Ovary (tissue), 9 donors: ENCODE data around the gene BRIX1. TPM values are rescaled to one million over a fixed set of nuclear protein-coding genes. Genes with fewer than 3 reads are reported as not detected.

ENCODE experiments used
- DNase-seq, 5 donors: peaks; one replicate each; pipeline ENCODE4 v3.0.0-alpha.2; 2019 to 2020
- H3K27ac ChIP-seq, 2 donors: fragments of 200-600 bp; one replicate each; pipeline versions ENCODE4 v1.5.1 to v1.8.0; 2019 to 2022
- H3K27me3 ChIP-seq: fragments of 200-600 bp; one replicate; pipeline ENCODE4 v1.8.0; 2022
- H3K36me3 ChIP-seq: fragments of 200-600 bp; sonication (generic); one replicate; pipeline ENCODE4 v1.5.1; 2019
- H3K4me1 ChIP-seq: one replicate; pipeline ENCODE4 v1.8.1; 2013; ENCODE audit warnings: mild to moderate bottlenecking, moderate library complexity; ENCODE audit not compliant: insufficient read depth
- H3K4me3 ChIP-seq: fragments of 200-600 bp; sonication (generic); one replicate; pipeline ENCODE4 v1.5.1; 2017
- H3K9me3 ChIP-seq, 2 donors: fragments of 200-600 bp in 1 of 2; sonication (generic) in 1 of 2; one replicate each; pipeline versions ENCODE4 v1.5.1 to v1.8.1; 2013 to 2019; ENCODE audit warnings: mild to moderate bottlenecking in 1 of 2, moderate library complexity in 1 of 2
- EP300 ChIP-seq: sonication (generic); formaldehyde crosslinking; IDR thresholded peaks from one replicate; pipeline ENCODE4 v1.6.1; 2017; ENCODE audit warnings: antibody characterized with exemption
- POLR2A ChIP-seq: fragments of 450-650 bp; IDR thresholded peaks from one replicate; pipeline ENCODE4 v1.6.1; 2017; ENCODE audit warnings: antibody characterized with exemption, mild to moderate bottlenecking, moderate library complexity
- WGBS, 3 donors: extraction: QIAGEN DNeasy Blood & Tissue Kit in 1 of 3; methylation state at CpG; one replicate each; pipeline versions ENCODE4 v1.1.5 to v1.1.7; 2013 to 2017; 5-methylcytosine and 5-hydroxymethylcytosine counted together
- intact Hi-C, 4 donors: fragments of 100-400 bp; cut with DNase I; formaldehyde crosslinking; loops; one replicate each; pipeline versions ENCODE4 v1.11.0 to v1.15.1; 2022 to 2023
- polyA plus RNA-seq, 2 donors: library from polyadenylated mRNA; stranded (reverse); fragments of 200-250 nt in 1 of 2; fragments of 350-450 nt in 1 of 2; fragmentation: Illumina TruSeq in 1 of 2; extraction: RNeasy Lipid Tissue Mini Kit (QIAGEN cat#74804) in 1 of 2; gene quantifications; one replicate each; pipeline ENCODE4 v1.2.3, GENCODE V29; 2013 to 2014
- total RNA-seq, 7 donors: library from RNA; depleted of rRNA in 2 of 7; stranded (reverse); fragments of >200 nt in 2 of 7; fragmentation: NEBNext Ultra II Directional in 3 of 7; extraction: Animal tissue kit (Norgen Biotek cat#: 25700) in 3 of 7; gene quantifications; one replicate each; pipeline versions ENCODE4 v1.1.0 to v1.2.4, GENCODE V29; 2016 to 2023
- TF ChIP-seq, protein P1 (sequence below), 3 donors: fragments of 450-650 bp in 2 of 3; fragments of 200-600 bp in 1 of 3; IDR thresholded peaks; one replicate each; pipeline versions ENCODE4 v1.5.1 to v1.8.0; 2016 to 2022; ENCODE audit warnings: antibody characterized with exemption in 3 of 3, mild to moderate bottlenecking in 1 of 3
- donor health status: DM: no; HTN: no; CAD: no; lungs with moderate emphysema.
- donor health status: DM: no; HTN: no; CAD: no.
- donor health status: Bipolar disorder and iron deficiency.
- donor health status: DM: yes; HTN: yes; CAD: no.
- donor health status: DM: no; HTN: no; CAD: no.
- donor health status: DM: yes; HTN: yes; CAD: no.

BRIX1 gene
- total and polyA plus RNA-seq, 9 donors: 15.5 to 33.9 (median 23.9) TPM

DNA sequence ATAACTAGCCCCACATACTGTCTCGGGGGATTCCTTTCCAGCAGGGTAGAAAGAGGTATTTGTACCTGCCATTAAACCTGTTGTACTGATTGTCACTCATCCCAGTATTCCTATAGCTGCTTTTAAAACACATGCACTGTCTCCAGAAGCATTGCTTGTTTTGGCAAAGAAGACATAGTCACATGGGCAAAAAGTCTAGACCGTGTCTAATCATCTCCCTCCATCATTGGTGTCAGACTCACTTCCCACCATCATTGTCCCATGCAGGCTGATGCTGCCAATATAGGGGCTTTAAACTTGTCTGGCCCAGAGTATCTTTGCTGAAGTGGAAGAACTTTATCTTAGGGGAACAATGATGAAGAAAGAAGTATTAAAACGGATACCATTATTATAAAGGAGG, 26.4 kb downstream of the BRIX1 start:
- Histone ChIP-seq H3K9me3 (no peaks in the 10 kb centered on the region), H3K4me3 (no peak overlapping the region), H3K36me3 (no peaks in the 10 kb centered on the region), H3K27me3 (no peaks in the 10 kb centered on the region), H3K27ac (no peak overlapping the region), H3K4me1 (peaks cover 2% of the 10 kb centered on the region)
- 82 to 93% (median 88%) methylated on average over 3 of the region's 3 CpGs for WGBS, 3 donors
- DNase-seq: no peak
- intact Hi-C loops: no loop called here
- TF ChIP-seq EP300: no peak
- TF ChIP-seq POLR2A: no peak
- TF ChIP-seq, protein P1, sequence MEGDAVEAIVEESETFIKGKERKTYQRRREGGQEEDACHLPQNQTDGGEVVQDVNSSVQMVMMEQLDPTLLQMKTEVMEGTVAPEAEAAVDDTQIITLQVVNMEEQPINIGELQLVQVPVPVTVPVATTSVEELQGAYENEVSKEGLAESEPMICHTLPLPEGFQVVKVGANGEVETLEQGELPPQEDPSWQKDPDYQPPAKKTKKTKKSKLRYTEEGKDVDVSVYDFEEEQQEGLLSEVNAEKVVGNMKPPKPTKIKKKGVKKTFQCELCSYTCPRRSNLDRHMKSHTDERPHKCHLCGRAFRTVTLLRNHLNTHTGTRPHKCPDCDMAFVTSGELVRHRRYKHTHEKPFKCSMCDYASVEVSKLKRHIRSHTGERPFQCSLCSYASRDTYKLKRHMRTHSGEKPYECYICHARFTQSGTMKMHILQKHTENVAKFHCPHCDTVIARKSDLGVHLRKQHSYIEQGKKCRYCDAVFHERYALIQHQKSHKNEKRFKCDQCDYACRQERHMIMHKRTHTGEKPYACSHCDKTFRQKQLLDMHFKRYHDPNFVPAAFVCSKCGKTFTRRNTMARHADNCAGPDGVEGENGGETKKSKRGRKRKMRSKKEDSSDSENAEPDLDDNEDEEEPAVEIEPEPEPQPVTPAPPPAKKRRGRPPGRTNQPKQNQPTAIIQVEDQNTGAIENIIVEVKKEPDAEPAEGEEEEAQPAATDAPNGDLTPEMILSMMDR (IDR thresholded peaks at IDR 0.05): no peak

DNA sequence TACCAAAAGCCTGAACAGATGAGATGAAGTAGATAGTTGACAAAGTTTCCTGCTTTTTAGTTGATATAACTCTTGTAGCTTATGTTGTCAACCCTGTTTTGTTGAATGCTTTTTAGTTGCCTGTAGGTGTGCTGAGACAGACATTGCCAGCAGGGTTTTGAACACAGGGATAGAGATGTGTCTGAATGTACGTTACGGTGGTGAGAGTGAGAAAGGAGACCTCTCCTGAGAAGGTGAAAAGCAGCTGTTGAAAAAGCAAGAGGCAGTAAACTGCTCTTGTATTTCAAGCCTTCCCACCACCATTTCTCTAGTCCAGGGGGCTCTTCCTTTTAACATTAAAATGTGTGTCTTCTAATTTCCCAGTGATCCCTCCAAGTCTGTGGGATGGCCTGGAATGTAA, 28.5 kb downstream of the BRIX1 start:
- H3K4me1 ChIP-seq: peaks cover 2% of the 10 kb centered on the region
- 69 to 91% (median 79%) methylated on average over 2 of the region's 2 CpGs for WGBS, 3 donors
- DNase-seq: no peak
- H3K36me3 ChIP-seq: no peaks in the 10 kb centered on the region
- TF ChIP-seq, protein P1 (IDR thresholded peaks at IDR 0.05): no peak
- TF ChIP-seq EP300: no peak
- no peak for TF ChIP-seq POLR2A
- intact Hi-C loops: no loop called here
- no peaks in the 10 kb centered on the region for H3K27me3 ChIP-seq
- no peak overlapping the region for H3K27ac ChIP-seq
- H3K9me3 ChIP-seq: no peaks in the 10 kb centered on the region
- H3K4me3 ChIP-seq: no peak overlapping the region

DNA sequence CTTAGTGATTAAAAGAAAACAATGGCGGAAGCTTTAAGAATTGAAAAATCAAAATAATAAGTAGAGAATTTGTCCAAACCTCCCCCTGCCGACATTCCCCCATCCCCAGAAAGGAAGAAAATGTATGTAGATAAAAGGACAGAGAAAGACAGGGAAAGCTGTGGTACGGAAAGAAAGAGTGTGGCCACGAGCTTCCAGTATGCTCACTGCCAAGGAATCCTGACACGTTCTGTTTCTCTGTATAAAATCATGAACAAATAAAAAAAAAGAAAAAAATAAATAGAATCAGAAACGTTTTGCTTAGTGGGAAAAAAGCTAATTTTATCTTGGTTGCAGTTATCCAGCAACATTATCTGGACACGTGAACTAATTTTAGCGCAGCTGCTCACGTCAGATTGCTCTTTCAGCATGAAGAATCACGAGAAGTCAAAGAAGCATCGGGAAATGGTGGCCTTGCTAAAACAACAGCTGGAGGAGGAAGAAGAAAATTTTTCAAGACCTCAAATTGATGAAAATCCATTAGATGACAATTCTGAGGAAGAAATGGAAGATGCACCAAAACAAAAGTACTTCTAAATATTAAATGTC, 29.0 kb downstream of the BRIX1 start:
- TF ChIP-seq EP300: no peak
- no peak for TF ChIP-seq POLR2A
- TF ChIP-seq, protein P1 (IDR thresholded peaks at IDR 0.05): no peak

DNA sequence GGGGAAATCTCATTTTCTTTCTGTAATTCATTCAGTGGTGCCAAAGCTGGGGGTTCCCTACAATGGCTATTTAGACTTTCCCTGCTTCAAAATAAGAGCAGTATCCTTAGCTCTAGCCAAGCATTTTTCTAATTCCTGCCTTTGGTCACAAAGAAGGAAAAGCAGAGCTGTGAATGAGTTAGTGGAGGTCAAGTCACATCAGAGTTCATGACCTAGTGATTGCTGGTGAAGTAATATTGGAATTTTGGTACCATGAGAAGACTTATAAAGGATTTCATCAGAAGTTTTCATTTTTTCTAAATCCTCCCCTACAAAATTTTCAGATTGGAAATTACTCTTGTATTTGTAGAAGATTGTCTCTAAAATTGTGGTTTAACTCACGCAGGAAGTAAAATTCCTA, 41.8 kb downstream of the BRIX1 start:
- Histone ChIP-seq H3K9me3 (no peaks in the 10 kb centered on the region), H3K4me1 (no peaks in the 10 kb centered on the region), H3K36me3 (no peaks in the 10 kb centered on the region), H3K27ac (no peak overlapping the region), H3K27me3 (no peaks in the 10 kb centered on the region), H3K4me3 (no peak overlapping the region)
- intact Hi-C loops: no loop called here
- DNase-seq: no peak
- 96% methylated on average over 1 of the region's 1 CpG for WGBS, 3 donors
- TF ChIP-seq, protein P1 (IDR thresholded peaks at IDR 0.05): no peak
- TF ChIP-seq POLR2A: no peak
- no peak for TF ChIP-seq EP300

More for the DNA sequence above, 29.0 kb downstream of the BRIX1 start:
- Histone ChIP-seq H3K27me3 (no peaks in the 10 kb centered on the region), H3K4me1 (peaks cover 2% of the 10 kb centered on the region), H3K27ac (no peak overlapping the region), H3K36me3 (no peaks in the 10 kb centered on the region), H3K4me3 (no peak overlapping the region), H3K9me3 (no peaks in the 10 kb centered on the region)
- intact Hi-C loops: no loop called here
- WGBS, 3 donors: 26 to 52% (median 27%) methylated on average over 11 of the region's 11 CpGs
- no peak for DNase-seq
